K562 (cell line): Measurements from ENCODE around the gene FBXW9. TPM values are rescaled to one million over a fixed set of nuclear protein-coding genes. Genes with fewer than 3 reads are reported as not detected.

Source experiments
- BRCA1 ChIP-seq, 2 experiments: fragments of 450-650 bp in 1 of 2; sonication (generic) in 1 of 2; formaldehyde crosslinking in 1 of 2; IDR thresholded peaks; 2 replicates each; pipeline versions ENCODE4 v1.5.0 to v1.6.1; 2017 to 2020; ENCODE audit warnings: mild to moderate bottlenecking in 1 of 2, missing genetic modification reagents in 1 of 2
- E2F4 ChIP-seq: sonication (generic); formaldehyde crosslinking; IDR thresholded peaks from 2 replicates; pipeline ENCODE4 v1.8.0; 2022; ENCODE audit warnings: mild to moderate bottlenecking, low read depth, missing genetic modification reagents
- ETV1 ChIP-seq: fragments of 450-650 bp; conservative IDR thresholded peaks from 2 replicates; pipeline ENCODE4 v1.6.1; 2016; ENCODE audit warnings: missing genetic modification characterization, control low read depth, low read depth, missing compliant biosample characterization
- POU5F1 ChIP-seq: fragments of 150-350 bp; IDR thresholded peaks from 2 replicates; pipeline ENCODE4 v1.6.1; 2014; ENCODE audit warnings: borderline replicate concordance, low read length, low read depth, mild to moderate bottlenecking; ENCODE audit not compliant: partially characterized antibody
- RREB1 ChIP-seq: fragments of 250-450 bp; sonication (Bioruptor Pico); IDR thresholded peaks from 2 replicates; pipeline ENCODE4 v1.4.0; 2020
- SMAD4 ChIP-seq: fragments of 250-450 bp; sonication (Bioruptor Pico); conservative IDR thresholded peaks from 2 replicates; pipeline ENCODE4 v1.8.0; 2021; ENCODE audit warnings: inconsistent platforms, mild to moderate bottlenecking, moderate library complexity
- TEAD1 ChIP-seq, 2 experiments: fragments of 450-650 bp in 1 of 2; sonication (generic) in 1 of 2; formaldehyde crosslinking; IDR thresholded peaks; 2 replicates each; pipeline versions ENCODE4 v1.4.0 to v1.8.0; 2020 to 2022; ENCODE audit warnings: mild to moderate bottlenecking in 2 of 2, missing genetic modification reagents in 1 of 2
- ZNF318 ChIP-seq, 2 experiments: fragments of 450-650 bp; IDR thresholded peaks; 2 replicates each; pipeline ENCODE4 v1.6.1; 2016; ENCODE audit warnings: mild to moderate bottlenecking in 2 of 2, borderline replicate concordance in 1 of 2, low read depth in 1 of 2, moderate library complexity in 1 of 2
- ZNF717 ChIP-seq: fragments of 250-450 bp; sonication (Bioruptor Pico); IDR thresholded peaks from 2 replicates; pipeline ENCODE4 v1.5.0; 2021
- polyA plus RNA-seq, 8 experiments: library from polyadenylated mRNA; depleted of rRNA in 4 of 8; stranded (reverse) in 5 of 8; unstranded in 3 of 8; fragments of >200 nt; fragmentation: Nextera tagmentation in 2 of 8; fragmentation: Illumina TruSeq in 1 of 8; extraction: Ambion mirVana in 2 of 8; extraction: Trizol in 1 of 8; gene quantifications; 2 replicates each; pipeline versions ENCODE4 v1.2.1 to v1.2.3, GENCODE V29; 2011 to 2014; ENCODE audit warnings: inconsistent platforms in 1 of 8, missing spikeins in 1 of 8
- total RNA-seq, 7 experiments: library from RNA; depleted of rRNA in 6 of 7; stranded (reverse); fragments of >200 nt in 6 of 7; fragmentation: Illumina TruSeq in 2 of 7; extraction: Trizol in 2 of 7; gene quantifications; 2 replicates each; pipeline versions ENCODE4 v1.2.1 to v1.2.3, GENCODE V29; 2011 to 2021; ENCODE audit warnings: low replicate concordance in 1 of 7

FBXW9 gene
- total and polyA plus RNA-seq, 9 of the 15 experiments (the other 6 are each of a cell fraction or from before 2014, with no cell fraction given), result 0.23 to 21.7 (median 6.2) TPM

- TF ChIP-seq ZNF717, result no peak
- peak; percentile 35; the same call in 1 of the 2 replicates for TF ChIP-seq E2F4 (CRISPR knock-in tag)
- peak; percentile 80; the same call in 1 of the 2 replicates for TF ChIP-seq RREB1 (CRISPR knock-in tag)
- peak in 1 of 2 experiments; percentile 63; a peak in 1 of 4 replicates for TF ChIP-seq TEAD1 (CRISPR knock-in tag; IDR thresholded peaks at IDR 0.05)
- peak; percentile 42 for TF ChIP-seq POU5F1
- TF ChIP-seq ZNF318 (IDR thresholded peaks at IDR 0.05; ENCODE audit: borderline replicate concordance in 1 of 2, low read depth in 1 of 2), result peak in 1 of 2 experiments; percentile 69; a peak in 1 of 4 replicates
- TF ChIP-seq SMAD4 (CRISPR knock-in tag), result peak; percentile 80
- TF ChIP-seq ETV1, result peak; percentile 90
- TF ChIP-seq BRCA1 (IDR thresholded peaks at IDR 0.05), result no peak
- TF ChIP-seq BRCA1 (CRISPR knock-in tag; IDR thresholded peaks at IDR 0.05), result no peak
Measured at GRCh38 chr19:12722566-12723380, 26.3 kb upstream of the FBXW9 start (continued).
